HepG2 (cell line): ENCODE results near the gene NUDT22. TPM values are rescaled to one million over a fixed set of nuclear protein-coding genes. Genes with fewer than 3 reads are reported as not detected.
A peak's percentile ranks its signal among the peaks of the same experiment; 100 is the strongest.

Experiments
- CHCHD3 ChIP-seq: sonication (generic); formaldehyde crosslinking; IDR thresholded peaks from 2 replicates; pipeline ENCODE4 v1.8.0; 2022; ENCODE audit warnings: mild to moderate bottlenecking, missing genetic modification reagents, moderate library complexity
- EHMT2 ChIP-seq: fragments of 200-600 bp; sonication (generic); IDR thresholded peaks from 2 replicates; pipeline ENCODE4 v1.7.0; 2017; ENCODE audit warnings: antibody characterized with exemption, low read depth, low read length, borderline replicate concordance
- FIP1L1 ChIP-seq: fragments of 200-400 bp; formaldehyde crosslinking; IDR thresholded peaks from 2 replicates; pipeline ENCODE4 v1.6.1; 2018; ENCODE audit warnings: low read depth, mild to moderate bottlenecking, low read length, moderate library complexity, borderline replicate concordance; ENCODE audit not compliant: insufficient read depth
- FOSL2 ChIP-seq: sonication (generic); formaldehyde crosslinking; IDR thresholded peaks from 2 replicates; pipeline ENCODE4 v1.4.0; 2020; ENCODE audit warnings: missing genetic modification reagents
- KDM5B ChIP-seq: sonication (generic); formaldehyde crosslinking; IDR thresholded peaks from 2 replicates; pipeline ENCODE4 v1.4.0; 2020; ENCODE audit warnings: missing genetic modification reagents, mild to moderate bottlenecking, borderline replicate concordance
- MZF1 ChIP-seq: sonication (generic); formaldehyde crosslinking; IDR thresholded peaks from 2 replicates; pipeline ENCODE4 v1.8.1; 2023; ENCODE audit warnings: mild to moderate bottlenecking, missing genetic modification reagents, borderline replicate concordance
- PLRG1 ChIP-seq: fragments of 450-650 bp; conservative IDR thresholded peaks from 2 replicates; pipeline ENCODE4 v1.6.1; 2016
- POLR2A ChIP-seq, 2 experiments: IDR thresholded peaks; 2 replicates each; pipeline ENCODE4 v1.6.1; 2011; ENCODE audit warnings: low read depth in 2 of 2, low read length in 2 of 2, mild to moderate bottlenecking in 1 of 2, moderate library complexity in 1 of 2; ENCODE audit not compliant: insufficient read depth in 1 of 2
- POLR2AphosphoS5 ChIP-seq: IDR thresholded peaks from 2 replicates; pipeline ENCODE4 v1.6.1; 2012; ENCODE audit warnings: low read depth, low read length
- PRPF4 ChIP-seq: fragments of 200-400 bp; formaldehyde crosslinking; IDR thresholded peaks from 2 replicates; pipeline ENCODE4 v1.6.1; 2016; ENCODE audit warnings: low read length, low read depth; ENCODE audit not compliant: poor library complexity, severe bottlenecking
- RBFOX2 ChIP-seq: fragments of 200-400 bp; formaldehyde crosslinking; IDR thresholded peaks from 2 replicates; pipeline ENCODE4 v1.6.1; 2017; ENCODE audit warnings: low read depth, mild to moderate bottlenecking, low read length
- SCMH1 ChIP-seq: sonication (generic); formaldehyde crosslinking; IDR thresholded peaks from 2 replicates; pipeline ENCODE4 v1.9.0; 2021; ENCODE audit warnings: missing genetic modification reagents, mild to moderate bottlenecking, borderline replicate concordance
- SIX1 ChIP-seq: sonication (generic); formaldehyde crosslinking; IDR thresholded peaks from 2 replicates; pipeline ENCODE4 v1.4.0; 2020; ENCODE audit warnings: missing genetic modification reagents, borderline replicate concordance
- SNRNP70 ChIP-seq: fragments of 200-400 bp; formaldehyde crosslinking; IDR thresholded peaks from 2 replicates; pipeline ENCODE4 v1.6.1; 2017; ENCODE audit warnings: mild to moderate bottlenecking, low read depth, low read length, moderate library complexity
- ZBTB44 ChIP-seq: sonication (generic); formaldehyde crosslinking; IDR thresholded peaks from 2 replicates; pipeline ENCODE4 v1.4.0; 2020; ENCODE audit warnings: missing genetic modification reagents
- ZNF317 ChIP-seq: sonication (generic); formaldehyde crosslinking; IDR thresholded peaks from 2 replicates; pipeline ENCODE4 v1.5.0; 2020; ENCODE audit warnings: mild to moderate bottlenecking, missing genetic modification reagents
- ZNF33B ChIP-seq: sonication (generic); formaldehyde crosslinking; IDR thresholded peaks from 2 replicates; pipeline ENCODE4 v1.5.1; 2020; ENCODE audit warnings: mild to moderate bottlenecking, missing genetic modification reagents
- ZNF577 ChIP-seq: sonication (generic); formaldehyde crosslinking; IDR thresholded peaks from 2 replicates; pipeline ENCODE4 v1.4.0; 2020; ENCODE audit warnings: mild to moderate bottlenecking, low read depth, missing genetic modification reagents, borderline replicate concordance
- ZNF749 ChIP-seq: sonication (generic); formaldehyde crosslinking; IDR thresholded peaks from 2 replicates; pipeline ENCODE4 v1.8.0; 2022; ENCODE audit warnings: mild to moderate bottlenecking, missing genetic modification reagents, moderate library complexity, borderline replicate concordance
- polyA plus RNA-seq, 8 experiments: library from polyadenylated mRNA; depleted of rRNA in 3 of 8; stranded (reverse) in 7 of 8; unstranded in 1 of 8; fragments of >200 nt; fragmentation: Illumina TruSeq in 4 of 8; extraction: Trizol in 4 of 8; gene quantifications; 2 replicates each; pipeline versions ENCODE4 v1.2.1 to v1.2.3, GENCODE V29; 2011 to 2016; ENCODE audit warnings: low read depth in 4 of 8, missing spikeins in 1 of 8, mixed read lengths in 1 of 8; ENCODE audit not compliant: insufficient read depth in 1 of 8
- total RNA-seq, 5 experiments: library from RNA; depleted of rRNA; stranded (reverse); fragments of >200 nt; fragmentation: Illumina TruSeq; extraction: Trizol; gene quantifications; 2 replicates each; pipeline ENCODE4 v1.2.3, GENCODE V29; 2016; ENCODE audit warnings: low read depth in 1 of 5
- TF ChIP-seq, protein P1 (sequence below): sonication (generic); formaldehyde crosslinking; IDR thresholded peaks from 2 replicates; pipeline ENCODE4 v1.4.0; 2020; ENCODE audit warnings: missing genetic modification reagents
- TF ChIP-seq, protein P2 (sequence below): sonication (generic); formaldehyde crosslinking; IDR thresholded peaks from 2 replicates; pipeline ENCODE4 v1.8.1; 2023; ENCODE audit warnings: mild to moderate bottlenecking, inconsistent platforms, moderate library complexity, missing genetic modification reagents, borderline replicate concordance
- TF ChIP-seq, protein P3 (sequence below): IDR thresholded peaks from 2 replicates; pipeline ENCODE4 v1.6.1; 2012; ENCODE audit warnings: low read length, improper control_type of control experiment

The NUDT22 gene
- total and polyA plus RNA-seq, 2 of the 13 experiments (the other 11 are each of a cell fraction or from before 2014, with no cell fraction given) = 33.5 to 39.8 TPM

GRCh38 chr11:64243236-64243854 lies 17.3 kb downstream of the NUDT22 start (continued):
- no peak for TF ChIP-seq ZBTB44 (CRISPR knock-in tag)
- no peak for TF ChIP-seq ZNF317
- no peak for TF ChIP-seq ZNF577
- no peak for TF ChIP-seq SNRNP70
- TF ChIP-seq CHCHD3 (CRISPR knock-in tag) = no peak
- TF ChIP-seq EHMT2 = no peak
- no peak for TF ChIP-seq PRPF4
- no peak for TF ChIP-seq SCMH1 (CRISPR knock-in tag)
- TF ChIP-seq SIX1 (CRISPR knock-in tag) = no peak
- TF ChIP-seq MZF1 (CRISPR knock-in tag) = no peak
- 0 out of 2 replicates have a peak, but pooled peaks have one; percentile 17 for TF ChIP-seq FOSL2 (CRISPR knock-in tag)
- no peak for TF ChIP-seq KDM5B (CRISPR knock-in tag)
- TF ChIP-seq, protein P1, sequence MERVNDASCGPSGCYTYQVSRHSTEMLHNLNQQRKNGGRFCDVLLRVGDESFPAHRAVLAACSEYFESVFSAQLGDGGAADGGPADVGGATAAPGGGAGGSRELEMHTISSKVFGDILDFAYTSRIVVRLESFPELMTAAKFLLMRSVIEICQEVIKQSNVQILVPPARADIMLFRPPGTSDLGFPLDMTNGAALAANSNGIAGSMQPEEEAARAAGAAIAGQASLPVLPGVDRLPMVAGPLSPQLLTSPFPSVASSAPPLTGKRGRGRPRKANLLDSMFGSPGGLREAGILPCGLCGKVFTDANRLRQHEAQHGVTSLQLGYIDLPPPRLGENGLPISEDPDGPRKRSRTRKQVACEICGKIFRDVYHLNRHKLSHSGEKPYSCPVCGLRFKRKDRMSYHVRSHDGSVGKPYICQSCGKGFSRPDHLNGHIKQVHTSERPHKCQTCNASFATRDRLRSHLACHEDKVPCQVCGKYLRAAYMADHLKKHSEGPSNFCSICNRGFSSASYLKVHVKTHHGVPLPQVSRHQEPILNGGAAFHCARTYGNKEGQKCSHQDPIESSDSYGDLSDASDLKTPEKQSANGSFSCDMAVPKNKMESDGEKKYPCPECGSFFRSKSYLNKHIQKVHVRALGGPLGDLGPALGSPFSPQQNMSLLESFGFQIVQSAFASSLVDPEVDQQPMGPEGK (CRISPR knock-in tag) = 0 out of 2 replicates have a peak, but pooled peaks have one; percentile 28
- TF ChIP-seq, protein P2, sequence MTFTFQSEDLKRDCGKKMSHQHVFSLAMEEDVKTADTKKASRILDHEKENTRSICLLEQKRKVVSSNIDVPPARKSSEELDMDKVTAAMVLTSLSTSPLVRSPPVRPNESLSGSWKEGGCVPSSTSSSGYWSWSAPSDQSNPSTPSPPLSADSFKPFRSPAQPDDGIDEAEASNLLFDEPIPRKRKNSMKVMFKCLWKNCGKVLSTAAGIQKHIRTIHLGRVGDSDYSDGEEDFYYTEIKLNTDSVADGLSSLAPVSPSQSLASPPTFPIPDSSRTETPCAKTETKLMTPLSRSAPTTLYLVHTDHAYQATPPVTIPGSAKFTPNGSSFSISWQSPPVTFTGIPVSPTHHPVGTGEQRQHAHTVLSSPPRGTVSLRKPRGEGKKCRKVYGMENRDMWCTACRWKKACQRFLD (CRISPR knock-in tag) = no peak
- TF ChIP-seq PLRG1 = no peak
- TF ChIP-seq ZNF33B (CRISPR knock-in tag) = no peak
- TF ChIP-seq, protein P3, sequence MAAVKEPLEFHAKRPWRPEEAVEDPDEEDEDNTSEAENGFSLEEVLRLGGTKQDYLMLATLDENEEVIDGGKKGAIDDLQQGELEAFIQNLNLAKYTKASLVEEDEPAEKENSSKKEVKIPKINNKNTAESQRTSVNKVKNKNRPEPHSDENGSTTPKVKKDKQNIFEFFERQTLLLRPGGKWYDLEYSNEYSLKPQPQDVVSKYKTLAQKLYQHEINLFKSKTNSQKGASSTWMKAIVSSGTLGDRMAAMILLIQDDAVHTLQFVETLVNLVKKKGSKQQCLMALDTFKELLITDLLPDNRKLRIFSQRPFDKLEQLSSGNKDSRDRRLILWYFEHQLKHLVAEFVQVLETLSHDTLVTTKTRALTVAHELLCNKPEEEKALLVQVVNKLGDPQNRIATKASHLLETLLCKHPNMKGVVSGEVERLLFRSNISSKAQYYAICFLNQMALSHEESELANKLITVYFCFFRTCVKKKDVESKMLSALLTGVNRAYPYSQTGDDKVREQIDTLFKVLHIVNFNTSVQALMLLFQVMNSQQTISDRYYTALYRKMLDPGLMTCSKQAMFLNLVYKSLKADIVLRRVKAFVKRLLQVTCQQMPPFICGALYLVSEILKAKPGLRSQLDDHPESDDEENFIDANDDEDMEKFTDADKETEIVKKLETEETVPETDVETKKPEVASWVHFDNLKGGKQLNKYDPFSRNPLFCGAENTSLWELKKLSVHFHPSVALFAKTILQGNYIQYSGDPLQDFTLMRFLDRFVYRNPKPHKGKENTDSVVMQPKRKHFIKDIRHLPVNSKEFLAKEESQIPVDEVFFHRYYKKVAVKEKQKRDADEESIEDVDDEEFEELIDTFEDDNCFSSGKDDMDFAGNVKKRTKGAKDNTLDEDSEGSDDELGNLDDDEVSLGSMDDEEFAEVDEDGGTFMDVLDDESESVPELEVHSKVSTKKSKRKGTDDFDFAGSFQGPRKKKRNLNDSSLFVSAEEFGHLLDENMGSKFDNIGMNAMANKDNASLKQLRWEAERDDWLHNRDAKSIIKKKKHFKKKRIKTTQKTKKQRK = no peak
- TF ChIP-seq ZNF749 (CRISPR knock-in tag) = 0 out of 2 replicates have a peak, but pooled peaks have one; percentile 0
- peak; percentile 48 for TF ChIP-seq RBFOX2
- TF ChIP-seq FIP1L1 = no peak
- peak in 1 of 2 experiments; percentile 15; a peak in 1 of 4 replicates for TF ChIP-seq POLR2A (IDR thresholded peaks at IDR 0.05; ENCODE audit: insufficient read depth in 1 of 2, low read depth in 2 of 2, low read length in 2 of 2)
- peak; percentile 28; the same call in 1 of the 2 replicates for TF ChIP-seq POLR2AphosphoS5
